HepG2 (cell line): ENCODE results near the gene LMOD3. TPM values are rescaled to one million over a fixed set of nuclear protein-coding genes. Genes with fewer than 3 reads are reported as not detected.

ENCODE experiments used
- ATAC-seq: fragments of 200-7000 bp; cut with Tn5 transposase; 3 replicates; pipeline ENCODE4 v1.9.1; 2020; ENCODE audit warnings: mild to moderate bottlenecking, moderate library complexity
- BruUV-seq: library from RNA; stranded (reverse); fragments of 400-500 nt; replicated peaks from 2 replicates; lab custom pipeline; 2021; lab: Mats Ljungman, UMichigan
- CTCF ChIA-PET: fragments of 300-600 bp; formaldehyde crosslinking; extraction: SDS; loops from one replicate; lab custom pipeline; 2021; ENCODE audit warnings: low total read pairs, inconsistent platforms, low intra/inter-chr PET ratio; lab: Yijun Ruan, JAX
- POLR2A ChIA-PET: fragments of 350-600 bp; sonication (Branson Sonifier 250); formaldehyde crosslinking; loops from one replicate; lab custom pipeline; 2020; ENCODE audit warnings: antibody characterized with exemption, inconsistent platforms; lab: Yijun Ruan, JAX
- DNase-seq: peaks from one replicate; pipeline ENCODE4 v3.0.0-alpha.2; 2015; ENCODE audit warnings: low spot score
- FAIRE-seq: peaks from 3 replicates; lab custom pipeline; 2011; peaks lifted over from hg19 to GRCh38; lab: Jason Lieb, UNC
- H2AFZ ChIP-seq: one replicate; pipeline ENCODE4 v1.6.1; 2011; ENCODE audit warnings: low read length, inconsistent platforms
- H3K27ac ChIP-seq: fragments of 300-600 bp; 3 replicates; pipeline ENCODE4 v1.8.0; 2011; ENCODE audit warnings: mixed run types, mild to moderate bottlenecking, mixed read lengths, low read length, inconsistent platforms; ENCODE audit not compliant: insufficient read depth; ENCODE audit errors: extremely low read length
- H3K27me3 ChIP-seq, 2 experiments: fragments of 200-600 bp in 1 of 2; 2 replicates in 1 of 2; 3 replicates in 1 of 2; pipeline versions ENCODE4 v1.6.0 to v1.8.0; 2011; ENCODE audit warnings: low read length in 2 of 2, mild to moderate bottlenecking in 2 of 2, moderate library complexity in 2 of 2, inconsistent platforms in 1 of 2; ENCODE audit not compliant: insufficient read depth in 2 of 2, control insufficient read depth in 1 of 2
- H3K36me3 ChIP-seq, 2 experiments: fragments of 200-600 bp in 1 of 2; replicated peaks in 1 of 2; 2 replicates in 1 of 2; 3 replicates in 1 of 2; pipeline versions ENCODE4 v1.5.1 to v1.8.0; 2011; ENCODE audit warnings: low read length in 2 of 2, inconsistent platforms in 1 of 2; ENCODE audit not compliant: insufficient read depth in 2 of 2, control insufficient read depth in 1 of 2
- H3K4me1 ChIP-seq: 2 replicates; pipeline ENCODE4 v1.5.1; 2012; ENCODE audit warnings: low read length, inconsistent platforms; ENCODE audit not compliant: insufficient read depth
- H3K4me2 ChIP-seq: 2 replicates; pipeline ENCODE4 v1.6.0; 2011; ENCODE audit warnings: low read depth, low read length, inconsistent platforms
- H3K4me3 ChIP-seq, 3 experiments: fragments of 200-600 bp in 1 of 3; sonication (generic), shearing (Covaris generic) in 1 of 3; replicated peaks in 1 of 3; 2 replicates each; pipeline ENCODE4 v1.5.1; 2011 to 2016; ENCODE audit warnings: low read length in 3 of 3, inconsistent platforms in 2 of 3, low read depth in 2 of 3, mild to moderate bottlenecking in 2 of 3, control low read depth in 1 of 3, mixed read lengths in 1 of 3; ENCODE audit not compliant: insufficient read depth in 1 of 3
- H3K79me2 ChIP-seq: one replicate; pipeline ENCODE4 v1.6.1; 2011; ENCODE audit warnings: low read length, inconsistent platforms; ENCODE audit not compliant: insufficient read depth
- H3K9ac ChIP-seq: 2 replicates; pipeline ENCODE4 v1.6.0; 2011; ENCODE audit warnings: mild to moderate bottlenecking, low read depth, low read length, inconsistent platforms; ENCODE audit not compliant: insufficient read depth
- H3K9me3 ChIP-seq: 2 replicates; pipeline ENCODE4 v1.5.1; 2012; ENCODE audit warnings: mild to moderate bottlenecking, low read length
- H4K20me1 ChIP-seq: 2 replicates; pipeline ENCODE4 v1.6.0; 2011; ENCODE audit warnings: inconsistent platforms, mild to moderate bottlenecking, low read length, moderate library complexity; ENCODE audit not compliant: insufficient read depth
- ARNT2 ChIP-seq: sonication (generic); formaldehyde crosslinking; IDR thresholded peaks from 2 replicates; pipeline ENCODE4 v1.8.0; 2022; ENCODE audit warnings: mild to moderate bottlenecking, low read depth, missing genetic modification reagents, moderate library complexity
- CBX2 ChIP-seq, 2 experiments: fragments of 200-600 bp in 1 of 2; sonication (generic); formaldehyde crosslinking in 1 of 2; IDR thresholded peaks; 2 replicates each; pipeline versions ENCODE4 v1.7.0 to v1.8.1; 2018 to 2022; ENCODE audit warnings: low read depth in 2 of 2, low read length in 1 of 2, mild to moderate bottlenecking in 1 of 2, missing genetic modification reagents in 1 of 2
- DPF2 ChIP-seq: sonication (generic); formaldehyde crosslinking; IDR thresholded peaks from 2 replicates; pipeline ENCODE4 v1.4.0; 2020; ENCODE audit warnings: mild to moderate bottlenecking, low read depth, missing genetic modification reagents, borderline replicate concordance
- FOSL2 ChIP-seq: sonication (generic); formaldehyde crosslinking; IDR thresholded peaks from 2 replicates; pipeline ENCODE4 v1.4.0; 2020; ENCODE audit warnings: missing genetic modification reagents
- FOXO4 ChIP-seq: sonication (generic); formaldehyde crosslinking; conservative IDR thresholded peaks from 2 replicates; pipeline ENCODE4 v1.8.1; 2023; ENCODE audit warnings: missing genetic modification reagents
- KLF6 ChIP-seq: IDR thresholded peaks from 2 replicates; pipeline ENCODE4 v1.8.0; 2016; ENCODE audit warnings: missing biosample characterization, missing genetic modification reagents
- MXI1 ChIP-seq: IDR thresholded peaks from 3 replicates; pipeline ENCODE4 v1.6.1; 2012; ENCODE audit warnings: low read depth, low read length, inconsistent platforms, borderline replicate concordance
- POLR2AphosphoS5 ChIP-seq: IDR thresholded peaks from 2 replicates; pipeline ENCODE4 v1.6.1; 2012; ENCODE audit warnings: low read depth, low read length
- SALL1 ChIP-seq: sonication (generic); formaldehyde crosslinking; IDR thresholded peaks from 2 replicates; pipeline ENCODE4 v1.8.0; 2022; ENCODE audit warnings: mild to moderate bottlenecking, missing genetic modification reagents
- TFDP1 ChIP-seq: IDR thresholded peaks from 2 replicates; pipeline ENCODE4 v1.6.1; 2016; ENCODE audit warnings: missing compliant biosample characterization, missing genetic modification reagents, borderline replicate concordance
- TOPORS ChIP-seq: sonication (generic); formaldehyde crosslinking; IDR thresholded peaks from 2 replicates; pipeline ENCODE4 v1.8.0; 2023; ENCODE audit warnings: mild to moderate bottlenecking, missing genetic modification reagents
- ZFAT ChIP-seq: sonication (generic); formaldehyde crosslinking; conservative IDR thresholded peaks from 2 replicates; pipeline ENCODE4 v1.8.1; 2023; ENCODE audit warnings: missing genetic modification reagents, inconsistent platforms
- ZKSCAN1 ChIP-seq: fragments of 150-350 bp; IDR thresholded peaks from 2 replicates; pipeline ENCODE4 v1.6.1; 2014; ENCODE audit warnings: low read length
- ZNF788 ChIP-seq: sonication (generic); formaldehyde crosslinking; IDR thresholded peaks from 2 replicates; pipeline ENCODE4 v1.5.0; 2020; ENCODE audit warnings: mild to moderate bottlenecking, missing genetic modification reagents, borderline replicate concordance
- WGBS: methylation state at CpG from one replicate; pipeline ENCODE4 v1.1.6; 2017; ENCODE audit warnings: low lambda C conversion rate; 5-methylcytosine and 5-hydroxymethylcytosine counted together
- in situ Hi-C: cut with HindIII; loops from 2 replicates; pipeline ENCODE4 v1.10.0; 2017; ENCODE audit warnings: low pct_unique_long_range_greater_than_20kb; ENCODE audit not compliant: extremely low pct_ligation_motif_present
- intact Hi-C: fragments of 100-400 bp; cut with micrococcal nuclease; formaldehyde crosslinking; loops from one replicate; pipeline ENCODE4 v1.10.0; 2022; ENCODE audit not compliant: unreplicated experiment
- polyA plus RNA-seq, 8 experiments: library from polyadenylated mRNA; depleted of rRNA in 3 of 8; stranded (reverse) in 7 of 8; unstranded in 1 of 8; fragments of >200 nt; fragmentation: Illumina TruSeq in 4 of 8; extraction: Trizol in 4 of 8; gene quantifications; 2 replicates each; pipeline versions ENCODE4 v1.2.1 to v1.2.3, GENCODE V29; 2011 to 2016; ENCODE audit warnings: low read depth in 4 of 8, missing spikeins in 1 of 8, mixed read lengths in 1 of 8; ENCODE audit not compliant: insufficient read depth in 1 of 8
- total RNA-seq, 5 experiments: library from RNA; depleted of rRNA; stranded (reverse); fragments of >200 nt; fragmentation: Illumina TruSeq; extraction: Trizol; gene quantifications; 2 replicates each; pipeline ENCODE4 v1.2.3, GENCODE V29; 2016; ENCODE audit warnings: low read depth in 1 of 5
- TF ChIP-seq, protein P1 (sequence below): sonication (generic); formaldehyde crosslinking; IDR thresholded peaks from 2 replicates; pipeline ENCODE4 v1.4.0; 2020; ENCODE audit warnings: missing genetic modification reagents
- TF ChIP-seq, protein P2 (sequence below): IDR thresholded peaks from 2 replicates; pipeline ENCODE4 v1.6.1; 2016; ENCODE audit warnings: missing genetic modification reagents, missing compliant biosample characterization

The LMOD3 gene
- total and polyA plus RNA-seq, 2 of the 13 experiments (the other 11 are each of a cell fraction or from before 2014, with no cell fraction given) = not detected

GRCh38 chr3:69080233-69080920, 42.0 kb downstream of the LMOD3 start, which contains the start of gene UBA3:
UBA3 (minus strand) TSS chr3:69080365; CDS start chr3:69080353, 12 bp downstream.
- ChIA-PET CTCF (no interaction called here), POLR2A (interaction anchor here (1.0 to 1.2 kb wide), 2 partner anchors 67 to 120 kb away, joined by 3 to 6 read pairs; partner anchors contain the start of gene EOGT)
- no peaks in the 10 kb centered on the region for H4K20me1 ChIP-seq
- WGBS = 7% methylated on average over 18 of the region's 37 CpGs
- H2AFZ ChIP-seq = no peak within 1 kb of the TSS
- H3K9me3 ChIP-seq = no peaks in the 10 kb centered on the region
- intact Hi-C loops = loop anchor here (1.0 kb wide), 1 partner anchor 28 kb away; the partner anchor contains the start of gene TMF1
- no peaks in the 10 kb centered on the region; a peak in 1 of 5 replicates for H3K27me3 ChIP-seq
- H3K9ac ChIP-seq = peak within 1 kb of the TSS; percentile 86
- in situ Hi-C loops = no loop called here
- DNase-seq = peak; percentile 76
- peak within 1 kb of the TSS; percentile 61 to 86 (median 71) for H3K4me3 ChIP-seq
- no peak for FAIRE-seq
- BruUV-seq = no TSS peak
- H3K4me1 ChIP-seq = peaks cover 53% of the 10 kb centered on the region
- peak; percentile 87 for ATAC-seq
- H3K4me2 ChIP-seq = peak within 1 kb of the TSS; percentile 78
- H3K79me2 ChIP-seq = peaks cover 28% of the 10 kb centered on the region
- H3K36me3 ChIP-seq = no peaks in the 10 kb centered on the region
- peak within 1 kb of the TSS; percentile 63 for H3K27ac ChIP-seq
- TF ChIP-seq, protein P1, sequence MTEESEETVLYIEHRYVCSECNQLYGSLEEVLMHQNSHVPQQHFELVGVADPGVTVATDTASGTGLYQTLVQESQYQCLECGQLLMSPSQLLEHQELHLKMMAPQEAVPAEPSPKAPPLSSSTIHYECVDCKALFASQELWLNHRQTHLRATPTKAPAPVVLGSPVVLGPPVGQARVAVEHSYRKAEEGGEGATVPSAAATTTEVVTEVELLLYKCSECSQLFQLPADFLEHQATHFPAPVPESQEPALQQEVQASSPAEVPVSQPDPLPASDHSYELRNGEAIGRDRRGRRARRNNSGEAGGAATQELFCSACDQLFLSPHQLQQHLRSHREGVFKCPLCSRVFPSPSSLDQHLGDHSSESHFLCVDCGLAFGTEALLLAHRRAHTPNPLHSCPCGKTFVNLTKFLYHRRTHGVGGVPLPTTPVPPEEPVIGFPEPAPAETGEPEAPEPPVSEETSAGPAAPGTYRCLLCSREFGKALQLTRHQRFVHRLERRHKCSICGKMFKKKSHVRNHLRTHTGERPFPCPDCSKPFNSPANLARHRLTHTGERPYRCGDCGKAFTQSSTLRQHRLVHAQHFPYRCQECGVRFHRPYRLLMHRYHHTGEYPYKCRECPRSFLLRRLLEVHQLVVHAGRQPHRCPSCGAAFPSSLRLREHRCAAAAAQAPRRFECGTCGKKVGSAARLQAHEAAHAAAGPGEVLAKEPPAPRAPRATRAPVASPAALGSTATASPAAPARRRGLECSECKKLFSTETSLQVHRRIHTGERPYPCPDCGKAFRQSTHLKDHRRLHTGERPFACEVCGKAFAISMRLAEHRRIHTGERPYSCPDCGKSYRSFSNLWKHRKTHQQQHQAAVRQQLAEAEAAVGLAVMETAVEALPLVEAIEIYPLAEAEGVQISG (CRISPR knock-in tag) = 0 out of 2 replicates have a peak, but pooled peaks have one; percentile 27
- TF ChIP-seq ZFAT (CRISPR knock-in tag) (no peak), TFDP1 (CRISPR knock-in tag) (peak; percentile 83; the same call in 1 of the 2 replicates), ZKSCAN1 (no peak), KLF6 (CRISPR knock-in tag) (no peak), DPF2 (CRISPR knock-in tag) (no peak), FOXO4 (CRISPR knock-in tag) (no peak), ARNT2 (CRISPR knock-in tag) (peak; percentile 41; the same call in 1 of the 2 replicates), MXI1 (peak; percentile 54; the same call in 1 of the 3 replicates), POLR2AphosphoS5 (peak; percentile 69), SALL1 (CRISPR knock-in tag) (peak; percentile 52), ZNF788 (0 out of 2 replicates have a peak, but pooled peaks have one; percentile 25), TOPORS (CRISPR knock-in tag) (no peak), CBX2 (IDR thresholded peaks at IDR 0.05; ENCODE audit: low read depth, low read length) (no peak), CBX2 (CRISPR knock-in tag; IDR thresholded peaks at IDR 0.05; ENCODE audit: low read depth) (no peak), FOSL2 (peak; percentile 28; the same call in 1 of the 2 replicates)
- TF ChIP-seq, protein P2, sequence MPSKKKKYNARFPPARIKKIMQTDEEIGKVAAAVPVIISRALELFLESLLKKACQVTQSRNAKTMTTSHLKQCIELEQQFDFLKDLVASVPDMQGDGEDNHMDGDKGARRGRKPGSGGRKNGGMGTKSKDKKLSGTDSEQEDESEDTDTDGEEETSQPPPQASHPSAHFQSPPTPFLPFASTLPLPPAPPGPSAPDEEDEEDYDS = peak; percentile 48
